HEK293T (cell line): ENCODE data around the gene ADCY3.

Source experiments
- CTCF ChIA-PET: fragments of 350-600 bp; formaldehyde crosslinking; extraction: SDS; loops from one replicate; lab custom pipeline; 2021; ENCODE audit warnings: antibody characterized with exemption, inconsistent platforms; lab: Yijun Ruan, JAX
- POLR2A ChIA-PET: fragments of 350-600 bp; formaldehyde crosslinking; extraction: SDS; loops from one replicate; lab custom pipeline; 2020; ENCODE audit warnings: antibody characterized with exemption, inconsistent platforms; lab: Yijun Ruan, JAX
- DNase-seq: peaks from one replicate; pipeline ENCODE4 v3.0.0; 2012; ENCODE audit warnings: mixed read lengths; ENCODE audit errors: extremely low spot score
- ARNT ChIP-seq: fragments of 450-650 bp; IDR thresholded peaks from 2 replicates; pipeline ENCODE4 v1.6.1; 2017; ENCODE audit warnings: mild to moderate bottlenecking
- BHLHE40 ChIP-seq: fragments of 450-650 bp; IDR thresholded peaks from 2 replicates; pipeline ENCODE4 v1.6.1; 2016; ENCODE audit warnings: mild to moderate bottlenecking, moderate library complexity, borderline replicate concordance
- CTBP1 ChIP-seq: fragments of 450-650 bp; IDR thresholded peaks from 2 replicates; pipeline ENCODE4 v1.6.1; 2016; ENCODE audit warnings: borderline replicate concordance
- ELF4 ChIP-seq: fragments of 450-650 bp; IDR thresholded peaks from 2 replicates; pipeline ENCODE4 v1.6.1; 2017; ENCODE audit warnings: antibody characterized with exemption
- FOXA1 ChIP-seq: fragments of 450-650 bp; IDR thresholded peaks from 2 replicates; pipeline ENCODE4 v1.6.1; 2016; ENCODE audit warnings: mild to moderate bottlenecking
- FOXK2 ChIP-seq: fragments of 450-650 bp; IDR thresholded peaks from 2 replicates; pipeline ENCODE4 v1.6.1; 2016; ENCODE audit warnings: mild to moderate bottlenecking
- FOXM1 ChIP-seq: fragments of 450-650 bp; IDR thresholded peaks from 2 replicates; pipeline ENCODE4 v1.6.1; 2017; ENCODE audit warnings: mild to moderate bottlenecking, borderline replicate concordance
- HDGF ChIP-seq: fragments of 450-650 bp; IDR thresholded peaks from 2 replicates; pipeline ENCODE4 v1.6.1; 2017; ENCODE audit warnings: antibody characterized with exemption, borderline replicate concordance
- L3MBTL2 ChIP-seq: fragments of 450-650 bp; conservative IDR thresholded peaks from 2 replicates; pipeline ENCODE4 v1.6.1; 2016; ENCODE audit warnings: mild to moderate bottlenecking
- LEF1 ChIP-seq: fragments of 450-650 bp; IDR thresholded peaks from 2 replicates; pipeline ENCODE4 v1.6.1; 2017; ENCODE audit warnings: mild to moderate bottlenecking, borderline replicate concordance
- NFRKB ChIP-seq: fragments of 450-650 bp; IDR thresholded peaks from 2 replicates; pipeline ENCODE4 v1.6.1; 2016; ENCODE audit warnings: mild to moderate bottlenecking, moderate library complexity
- SP1 ChIP-seq: fragments of 450-650 bp; IDR thresholded peaks from 2 replicates; pipeline ENCODE4 v1.6.1; 2017
- SUZ12 ChIP-seq: fragments of 450-650 bp; IDR thresholded peaks from 2 replicates; pipeline ENCODE4 v1.6.1; 2016; ENCODE audit warnings: mild to moderate bottlenecking
- TARDBP ChIP-seq: fragments of 450-650 bp; IDR thresholded peaks from 2 replicates; pipeline ENCODE4 v1.6.1; 2016
- ZNF384 ChIP-seq: fragments of 450-650 bp; IDR thresholded peaks from 2 replicates; pipeline ENCODE4 v1.6.1; 2016
- TF ChIP-seq, protein P1 (sequence below): fragments of 450-650 bp; IDR thresholded peaks from 2 replicates; pipeline ENCODE4 v1.6.1; 2016

The ADCY3 gene

DNA sequence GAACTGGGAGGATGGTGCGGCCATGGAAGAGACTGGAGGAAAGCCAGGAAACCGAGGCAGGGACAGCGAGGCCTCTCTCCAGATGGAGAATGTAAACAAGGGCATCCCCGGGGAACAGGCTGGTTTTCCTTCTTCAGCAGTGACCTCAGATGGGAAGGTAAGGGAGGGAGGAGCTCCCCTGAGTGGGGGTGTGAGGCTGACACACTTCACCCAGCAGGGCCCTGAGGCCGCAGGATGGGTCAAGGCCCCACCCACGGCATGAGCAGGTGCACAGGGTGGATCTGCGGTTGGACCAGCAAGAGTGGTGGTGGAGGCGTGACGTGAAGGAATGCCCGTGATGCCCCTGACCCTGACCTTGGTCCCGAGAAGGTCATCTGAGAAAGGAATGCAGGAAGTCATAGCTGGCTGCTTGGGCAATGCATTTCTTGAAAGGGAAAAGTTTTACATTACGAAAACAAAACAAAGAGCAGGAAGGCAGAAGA, 48.1 kb downstream of the ADCY3 start:
- POLR2A ChIA-PET, result no interaction called here
- TF ChIP-seq L3MBTL2 (no peak), HDGF (no peak), SP1 (no peak), NFRKB (no peak), CTBP1 (no peak), SUZ12 (no peak), BHLHE40 (no peak), ZNF384 (no peak), ELF4 (no peak), ARNT (no peak)
- TF ChIP-seq, protein P1, sequence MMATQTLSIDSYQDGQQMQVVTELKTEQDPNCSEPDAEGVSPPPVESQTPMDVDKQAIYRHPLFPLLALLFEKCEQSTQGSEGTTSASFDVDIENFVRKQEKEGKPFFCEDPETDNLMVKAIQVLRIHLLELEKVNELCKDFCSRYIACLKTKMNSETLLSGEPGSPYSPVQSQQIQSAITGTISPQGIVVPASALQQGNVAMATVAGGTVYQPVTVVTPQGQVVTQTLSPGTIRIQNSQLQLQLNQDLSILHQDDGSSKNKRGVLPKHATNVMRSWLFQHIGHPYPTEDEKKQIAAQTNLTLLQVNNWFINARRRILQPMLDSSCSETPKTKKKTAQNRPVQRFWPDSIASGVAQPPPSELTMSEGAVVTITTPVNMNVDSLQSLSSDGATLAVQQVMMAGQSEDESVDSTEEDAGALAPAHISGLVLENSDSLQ, result no peak

DNA sequence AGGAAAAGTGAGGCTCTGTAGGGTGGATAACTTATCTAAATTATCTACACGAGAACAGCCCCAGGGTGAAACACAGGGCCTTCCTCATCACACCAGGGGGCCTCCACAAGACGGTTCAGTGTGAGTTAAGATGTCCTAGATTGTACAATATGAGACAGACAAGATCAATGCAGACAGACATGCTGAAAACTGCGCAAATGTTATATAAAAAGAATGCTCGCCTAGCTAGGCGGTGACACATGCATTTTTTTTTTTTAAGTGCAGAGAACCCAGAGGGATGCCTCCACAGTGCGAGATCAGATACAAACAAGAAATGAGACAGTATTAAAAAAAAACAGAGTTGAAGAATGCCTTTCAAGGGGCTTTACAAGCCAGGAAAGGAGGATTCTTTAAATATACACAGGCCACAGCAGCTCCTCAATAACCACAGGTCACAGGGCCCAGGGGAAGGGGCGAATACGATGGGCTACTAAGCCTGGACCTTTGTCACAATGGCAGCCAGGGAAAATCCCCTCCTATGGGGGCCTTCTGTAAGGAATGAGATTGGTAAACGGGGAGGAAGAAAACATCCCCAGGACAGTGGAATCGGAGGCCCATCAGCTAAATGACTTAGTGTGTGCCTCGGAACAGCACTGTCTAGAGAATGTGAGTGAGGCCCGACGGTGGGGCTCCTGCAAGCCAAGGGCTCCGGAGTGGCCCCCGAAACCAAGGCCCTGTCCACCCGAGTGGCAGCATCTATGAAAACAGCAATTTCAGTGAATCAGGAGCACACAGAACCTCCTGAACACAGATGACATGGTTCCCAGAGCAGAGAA, 48.9 kb downstream of the ADCY3 start:
- POLR2A ChIA-PET, result no interaction called here
- CTCF ChIA-PET, result no interaction called here
- DNase-seq, result no peak
- no peak for TF ChIP-seq SP1
- no peak for TF ChIP-seq ZNF384
- no peak for TF ChIP-seq CTBP1
- TF ChIP-seq ARNT, result no peak
- no peak for TF ChIP-seq TARDBP
- no peak for TF ChIP-seq FOXA1
- no peak for TF ChIP-seq ELF4
- TF ChIP-seq, protein P1, result no peak
- TF ChIP-seq FOXK2, result no peak
- TF ChIP-seq L3MBTL2, result no peak
- no peak for TF ChIP-seq NFRKB
- no peak for TF ChIP-seq FOXM1

More for the DNA sequence above, 48.1 kb downstream of the ADCY3 start:
- CTCF ChIA-PET, result no interaction called here
- no peak for DNase-seq

DNA sequence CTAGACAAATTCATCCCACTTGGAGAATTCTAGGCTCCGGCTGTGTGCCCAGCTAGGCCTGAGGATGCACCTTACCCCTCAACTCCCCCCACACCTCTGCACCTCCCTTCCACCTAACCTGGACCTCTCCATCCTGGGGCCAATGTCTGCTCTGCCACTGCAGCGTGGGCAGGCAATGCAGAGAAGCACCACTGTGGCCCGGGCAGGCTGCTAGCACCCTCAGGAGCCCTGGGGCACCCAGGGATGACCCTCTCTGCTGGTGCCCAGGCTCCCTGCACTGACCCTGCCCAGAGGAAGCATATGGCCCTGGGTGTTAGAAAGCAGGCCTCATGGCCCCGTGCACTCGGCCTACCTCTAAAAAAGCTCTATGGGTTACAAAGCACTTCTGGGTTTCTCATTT, 49.6 kb downstream of the ADCY3 start:
- no peak for DNase-seq
- ChIA-PET POLR2A (no interaction called here), CTCF (no interaction called here)
- TF ChIP-seq SP1 (no peak), FOXA1 (no peak), ZNF384 (no peak), SUZ12 (no peak), BHLHE40 (no peak), FOXM1 (no peak), HDGF (no peak), ARNT (no peak), CTBP1 (no peak), LEF1 (no peak), NFRKB (no peak), TARDBP (no peak), FOXK2 (no peak), ELF4 (no peak), L3MBTL2 (no peak)
- TF ChIP-seq, protein P1, result no peak

DNA sequence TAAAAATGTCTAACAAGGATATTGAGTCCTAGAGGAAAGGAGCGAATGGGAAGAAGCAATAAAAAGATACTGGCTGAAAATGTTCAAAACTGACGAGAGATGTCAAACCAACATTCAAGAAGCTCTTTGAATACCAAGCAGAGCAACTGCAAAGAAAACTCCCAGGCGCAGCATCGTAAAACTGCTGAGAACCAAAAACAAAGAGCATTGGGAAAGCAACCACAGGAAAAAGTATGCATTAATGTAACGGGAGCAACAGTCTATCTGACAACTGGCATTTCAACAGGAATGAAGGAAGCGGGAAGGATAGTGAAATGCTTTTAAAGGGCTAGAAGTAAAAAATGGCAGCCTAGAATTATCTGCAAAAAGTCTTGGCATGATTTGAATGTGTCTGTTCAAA, 53.1 kb downstream of the ADCY3 start:
- POLR2A ChIA-PET, result no interaction called here
- TF ChIP-seq TARDBP, result no peak
- DNase-seq, result no peak
- CTCF ChIA-PET, result no interaction called here

DNA sequence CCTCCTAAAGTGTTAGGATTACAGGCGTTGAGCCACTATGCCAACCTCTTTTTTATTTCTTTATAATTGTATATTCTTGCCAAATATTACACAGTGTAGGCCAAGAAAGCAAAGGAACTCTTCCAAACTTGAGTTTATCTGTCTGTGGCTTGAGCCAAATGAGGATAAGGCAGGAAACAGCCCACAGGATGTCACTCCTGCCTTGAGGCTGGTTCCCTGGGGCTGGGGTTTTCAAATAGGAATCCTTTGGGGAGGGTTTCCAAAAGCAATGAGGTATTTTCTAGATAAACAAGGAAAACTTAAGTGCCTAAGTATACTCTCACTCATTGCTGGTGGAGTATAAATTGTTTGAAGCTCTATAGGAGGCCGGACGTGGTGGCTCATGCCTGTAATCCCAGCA, 56.4 kb downstream of the ADCY3 start:
- POLR2A ChIA-PET, result no interaction called here
- no peak for DNase-seq
- no peak for TF ChIP-seq TARDBP
- no peak for TF ChIP-seq BHLHE40
- TF ChIP-seq HDGF, result no peak
- TF ChIP-seq ELF4, result no peak
- TF ChIP-seq CTBP1, result no peak
- no peak for TF ChIP-seq FOXA1
- no peak for TF ChIP-seq NFRKB
- TF ChIP-seq L3MBTL2, result no peak
- no peak for TF ChIP-seq FOXM1
- TF ChIP-seq LEF1, result no peak
- no peak for TF ChIP-seq FOXK2
- TF ChIP-seq SP1, result no peak
- no peak for TF ChIP-seq SUZ12
- no peak for TF ChIP-seq ARNT
- TF ChIP-seq, protein P1, result no peak
- no peak for TF ChIP-seq ZNF384
- CTCF ChIA-PET, result no interaction called here

DNA sequence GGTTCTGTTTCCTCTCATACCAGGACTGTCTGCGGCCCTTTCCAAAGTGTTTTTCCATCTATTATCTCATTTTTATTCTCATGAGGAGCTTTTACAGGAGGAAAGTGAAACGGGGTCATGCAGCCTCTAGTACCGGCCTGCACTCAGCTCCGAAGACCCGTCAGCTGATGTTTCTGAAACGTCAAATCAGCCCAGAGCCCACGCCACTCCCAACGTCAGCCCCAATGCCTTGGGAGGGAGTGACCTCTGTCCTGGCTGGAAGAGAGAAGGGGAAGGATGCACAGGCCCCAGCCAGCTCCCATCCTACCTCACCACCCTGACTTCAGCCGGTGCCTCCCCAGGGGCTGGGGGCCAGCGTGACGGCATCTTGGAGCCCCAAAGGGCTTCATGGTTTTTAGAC, 58.5 kb downstream of the ADCY3 start:
- TF ChIP-seq LEF1 (no peak), FOXM1 (no peak), ELF4 (no peak)
- TF ChIP-seq, protein P1, result no peak
- ChIA-PET POLR2A (no interaction called here), CTCF (no interaction called here)
- DNase-seq, result no peak
